Stimulated activated CD8-positive, alpha-beta memory T cell treated with anti-CD3 and anti-CD28 coated beads, Interleukin-7, amount 100 ng/mL, for 48 hours (primary cell): ENCODE measurements around the gene CD55.

Source experiments
- DNase-seq, 2 donors: peaks; one replicate each; pipeline ENCODE4 v3.0.0-alpha.2; 2020; ENCODE audit warnings: low read depth in 1 of 2; ENCODE audit errors: extremely low read depth in 1 of 2

The CD55 gene

DNA sequence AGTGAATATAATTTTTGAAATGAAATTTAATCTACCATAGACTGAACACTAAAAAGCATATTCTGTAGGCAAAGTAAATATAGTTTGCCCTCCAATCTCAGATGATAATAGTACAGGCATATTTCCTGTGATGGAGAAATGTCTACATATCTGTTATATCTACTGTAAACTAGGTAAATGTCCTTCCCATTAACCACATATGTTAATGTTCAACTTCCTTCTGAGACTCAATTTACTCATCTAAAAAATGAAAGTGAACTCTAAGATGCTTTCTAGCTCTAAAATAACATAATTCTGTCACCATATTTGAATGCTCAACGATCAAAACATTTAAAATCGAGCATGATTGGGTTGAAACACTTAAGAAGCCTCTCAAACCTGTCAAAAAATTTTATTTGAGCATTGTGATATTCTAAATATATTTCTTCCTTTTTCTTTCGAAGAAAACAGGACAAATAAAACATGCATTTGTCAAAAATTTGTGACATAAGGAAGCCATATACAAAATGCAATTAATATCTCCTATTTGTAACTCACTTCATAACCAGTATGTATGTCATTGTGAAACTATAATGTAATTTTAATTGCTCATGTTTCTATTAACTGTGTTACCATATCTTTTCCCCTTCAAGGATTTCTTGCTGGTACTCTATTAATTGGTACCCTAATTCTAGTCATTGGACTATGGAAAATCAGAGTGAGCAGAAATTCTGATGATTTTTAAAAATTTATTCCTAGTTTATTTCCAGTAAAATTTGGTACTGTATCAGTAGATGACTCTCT lies 34.2 kb downstream of the CD55 start:
- DNase-seq, result no peak

DNA sequence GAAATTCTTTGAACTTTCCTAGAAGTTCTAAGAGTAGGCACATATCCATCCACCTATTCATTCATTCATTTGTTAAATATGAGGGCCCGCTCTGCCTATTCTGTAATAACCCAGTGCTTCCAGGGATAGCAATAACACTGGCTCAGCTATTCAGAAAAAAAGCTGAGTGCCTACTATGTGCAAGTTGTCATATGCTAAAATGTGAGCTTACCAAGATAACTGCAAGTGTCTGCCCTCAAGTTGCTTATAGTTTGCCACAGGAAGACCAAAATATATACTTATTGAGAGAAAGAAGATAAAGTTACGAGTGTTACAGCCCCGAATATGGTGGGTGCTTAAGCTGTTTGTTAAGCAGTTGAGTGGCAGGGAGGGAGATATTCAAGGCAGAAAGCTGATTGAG lies 39.6 kb downstream of the CD55 start:
- no peak for DNase-seq

DNA sequence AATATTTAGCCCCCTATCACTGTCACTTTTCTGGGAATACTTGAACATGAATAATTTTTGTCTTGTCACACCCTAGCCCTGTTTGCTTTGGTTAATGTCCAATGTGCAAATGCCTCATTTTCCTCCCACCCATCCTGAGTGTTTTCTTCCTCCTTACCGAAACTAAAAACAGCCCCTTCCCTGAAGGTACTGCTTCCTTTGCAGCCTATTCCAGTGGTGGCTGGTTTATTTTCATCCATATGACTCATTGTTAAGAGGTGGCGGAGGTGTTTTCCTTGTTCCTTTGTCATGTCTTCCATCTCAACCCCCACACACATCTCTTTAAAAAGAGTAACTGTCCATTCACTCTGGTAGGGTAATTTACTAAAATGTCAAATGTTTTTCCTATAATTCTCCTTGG lies 40.4 kb downstream of the CD55 start:
- DNase-seq, result no peak

DNA sequence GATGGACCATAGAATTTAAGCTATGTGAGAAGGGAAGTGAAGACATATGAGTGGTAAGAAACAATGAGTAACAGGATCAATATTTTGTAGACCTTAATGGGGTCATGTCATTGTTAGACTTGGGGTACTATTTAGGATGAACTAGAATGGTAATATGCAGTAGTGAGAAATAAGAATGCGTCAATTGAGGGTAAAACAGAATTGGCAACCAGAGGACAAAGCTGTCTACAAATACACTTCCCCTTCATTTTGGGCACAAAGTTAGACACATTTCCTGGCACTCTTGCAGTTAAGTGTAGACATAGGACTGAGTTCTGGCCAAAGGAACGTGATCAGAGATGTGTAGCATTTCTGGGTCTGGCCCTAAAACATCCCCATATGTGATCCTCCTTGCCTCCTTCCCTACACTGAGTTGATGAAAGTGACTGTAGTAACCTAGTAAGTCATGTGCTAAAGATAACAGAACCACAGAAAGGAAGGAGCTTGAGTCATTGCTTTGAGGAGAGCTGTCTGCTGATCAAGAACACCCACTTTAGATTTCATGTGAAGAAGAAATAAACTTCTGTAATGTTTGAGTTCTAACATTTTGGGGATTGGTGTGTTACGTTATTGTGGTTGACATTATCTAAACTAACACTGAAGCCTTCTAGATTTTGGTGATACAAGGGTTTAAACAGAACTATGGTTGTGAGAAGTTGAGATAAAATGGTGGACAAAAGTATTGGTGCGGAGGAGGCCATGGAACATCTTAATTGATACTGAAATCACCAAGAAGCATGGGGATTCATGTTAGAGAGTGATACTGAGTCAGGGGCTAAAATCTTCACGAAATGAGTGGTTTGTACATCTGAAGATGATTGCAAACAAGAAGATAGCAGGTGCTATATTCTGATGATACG lies 41.7 kb downstream of the CD55 start:
- DNase-seq, result no peak

DNA sequence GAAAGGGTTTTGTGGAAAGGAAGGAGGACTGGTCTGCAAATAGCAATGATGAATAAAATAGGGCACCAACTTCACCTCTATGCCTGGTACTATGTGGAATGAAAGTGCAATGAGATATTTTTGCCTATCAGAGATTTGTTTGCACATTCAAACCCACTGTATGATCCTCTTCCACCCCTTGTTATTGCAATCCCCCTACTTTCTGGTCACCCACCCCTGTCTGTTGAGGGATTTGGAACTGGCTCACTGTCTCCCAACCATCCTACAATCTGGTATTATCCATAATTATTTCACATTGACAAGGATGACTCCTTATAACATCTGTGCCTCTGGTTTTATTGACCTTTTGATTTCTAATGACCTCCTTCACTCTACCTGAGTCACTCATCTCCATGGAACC lies 42.4 kb downstream of the CD55 start:
- no peak for DNase-seq

DNA sequence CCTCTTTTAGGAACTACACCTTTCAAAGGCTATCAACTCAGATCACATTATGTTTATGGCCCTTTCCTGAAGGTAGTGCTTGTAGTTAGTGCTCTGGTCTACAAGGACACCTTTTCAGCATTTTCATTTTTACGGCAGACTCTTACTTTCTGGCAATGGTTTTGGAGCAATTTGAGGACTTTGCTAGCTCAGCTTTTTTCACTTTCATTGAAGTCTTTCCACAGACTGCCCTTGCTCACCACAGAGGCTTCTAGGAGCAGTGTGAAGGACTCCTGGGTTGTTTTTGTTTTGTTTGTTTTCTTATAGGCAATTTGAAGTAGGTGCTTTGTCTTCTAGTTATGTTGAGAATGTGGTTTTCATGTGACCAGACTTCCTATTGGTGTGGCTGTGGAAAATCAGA lies 43.1 kb downstream of the CD55 start:
- no peak for DNase-seq

DNA sequence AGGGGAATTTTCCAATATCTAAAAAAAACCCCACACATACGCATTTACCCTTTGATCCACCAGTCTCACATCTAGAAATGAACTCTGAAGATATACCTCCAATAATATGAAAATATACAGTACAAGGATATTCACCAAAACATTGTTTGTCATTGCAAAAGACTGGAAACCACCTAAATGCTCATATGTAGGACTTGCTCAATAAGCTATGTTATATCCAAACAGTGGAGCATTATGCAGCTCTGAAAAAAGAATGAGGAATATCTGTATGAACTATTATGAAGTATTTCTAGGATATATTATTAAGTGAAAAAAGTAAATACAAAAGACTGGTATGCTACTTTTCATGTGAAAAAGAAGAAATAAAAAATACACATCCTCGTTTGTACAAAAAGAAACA lies 43.6 kb downstream of the CD55 start:
- no peak for DNase-seq

DNA sequence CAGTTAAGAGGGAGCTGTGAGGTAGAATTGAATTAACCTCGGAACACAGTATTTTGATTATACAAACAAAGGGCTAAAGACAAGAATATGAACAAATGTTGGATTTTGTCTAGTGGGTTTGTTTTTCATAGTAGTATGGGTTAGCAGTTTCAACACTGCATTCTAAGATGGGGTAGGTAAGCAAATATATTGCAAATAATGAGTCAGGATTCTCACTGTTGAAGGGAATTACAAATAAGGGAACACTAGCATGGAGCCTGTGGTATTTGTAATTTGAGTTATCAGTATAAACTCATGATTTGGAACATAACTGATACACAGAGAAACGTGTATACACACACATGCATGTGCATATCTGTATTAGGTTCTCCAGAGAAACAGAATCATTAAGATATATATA lies 44.5 kb downstream of the CD55 start:
- no peak for DNase-seq

DNA sequence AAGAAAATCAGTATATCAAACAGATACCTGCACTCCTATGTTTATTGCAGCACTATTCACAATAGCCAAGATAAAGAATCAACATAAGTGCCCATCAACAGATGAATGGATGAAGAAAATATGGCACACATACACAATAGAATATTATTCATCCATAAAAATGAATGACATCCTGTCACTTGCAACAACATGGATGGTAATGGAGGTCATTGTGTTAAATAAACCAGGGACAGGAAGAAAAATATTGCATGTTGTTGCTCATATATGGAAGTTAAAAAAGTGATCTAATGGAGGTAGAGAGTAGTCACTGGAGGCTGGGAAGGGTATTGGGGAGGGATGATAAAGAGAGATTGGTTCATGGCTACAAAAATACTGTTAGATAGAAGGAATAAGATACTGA lies 67.2 kb downstream of the CD55 start:
- no peak for DNase-seq

DNA sequence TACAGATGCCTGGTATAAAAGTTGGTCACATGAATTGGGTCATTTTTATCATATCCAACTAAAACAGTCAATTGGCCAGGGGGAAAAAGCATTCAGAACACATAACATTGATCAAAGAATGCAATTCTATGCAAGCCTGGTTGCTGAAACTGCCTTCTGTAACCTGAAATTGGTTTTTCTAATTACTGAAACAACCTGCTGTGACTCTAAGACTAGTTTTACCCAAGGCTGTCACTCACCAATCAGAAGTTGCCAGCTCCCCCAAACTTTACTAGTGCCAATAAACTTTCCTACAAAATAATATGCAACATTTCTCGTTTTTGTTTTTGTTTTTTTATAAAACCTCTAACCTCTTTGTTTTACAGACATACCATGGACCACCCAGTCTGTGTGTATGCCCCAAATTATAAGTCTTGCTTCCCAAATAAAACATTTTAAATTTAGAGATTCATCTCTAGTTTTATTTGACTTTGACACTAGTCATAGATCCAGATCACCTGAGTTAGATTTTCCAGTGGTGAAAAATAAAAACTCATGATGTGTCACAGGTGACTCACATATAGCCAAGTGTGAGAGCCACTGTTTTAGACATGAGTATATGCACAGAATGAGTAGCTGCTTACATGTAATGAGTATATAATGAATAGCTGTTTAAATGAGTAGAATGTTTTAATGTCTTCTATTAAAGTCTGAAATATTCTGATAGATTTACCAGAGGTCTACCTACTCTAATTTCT lies 68.4 kb downstream of the CD55 start:
- no peak for DNase-seq

DNA sequence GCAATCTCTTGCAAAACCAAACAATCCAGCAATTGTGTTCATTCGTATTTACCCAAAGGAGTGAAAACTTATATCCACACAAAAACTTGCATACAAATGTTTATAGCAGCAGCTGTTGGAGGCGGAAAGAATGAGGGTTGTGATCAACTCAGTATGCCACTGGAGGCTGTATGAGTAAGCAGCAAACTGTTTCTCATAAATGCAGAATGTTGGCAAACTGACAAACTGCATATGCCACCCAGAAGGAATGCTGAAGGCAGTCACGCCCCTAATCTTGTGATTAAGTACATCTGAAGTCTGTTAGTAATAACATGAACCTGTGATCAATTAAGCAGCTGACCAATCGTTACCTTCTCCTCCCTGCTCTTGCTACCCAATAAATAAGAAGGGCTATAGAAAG lies 72.1 kb downstream of the CD55 start:
- DNase-seq, result no peak

DNA sequence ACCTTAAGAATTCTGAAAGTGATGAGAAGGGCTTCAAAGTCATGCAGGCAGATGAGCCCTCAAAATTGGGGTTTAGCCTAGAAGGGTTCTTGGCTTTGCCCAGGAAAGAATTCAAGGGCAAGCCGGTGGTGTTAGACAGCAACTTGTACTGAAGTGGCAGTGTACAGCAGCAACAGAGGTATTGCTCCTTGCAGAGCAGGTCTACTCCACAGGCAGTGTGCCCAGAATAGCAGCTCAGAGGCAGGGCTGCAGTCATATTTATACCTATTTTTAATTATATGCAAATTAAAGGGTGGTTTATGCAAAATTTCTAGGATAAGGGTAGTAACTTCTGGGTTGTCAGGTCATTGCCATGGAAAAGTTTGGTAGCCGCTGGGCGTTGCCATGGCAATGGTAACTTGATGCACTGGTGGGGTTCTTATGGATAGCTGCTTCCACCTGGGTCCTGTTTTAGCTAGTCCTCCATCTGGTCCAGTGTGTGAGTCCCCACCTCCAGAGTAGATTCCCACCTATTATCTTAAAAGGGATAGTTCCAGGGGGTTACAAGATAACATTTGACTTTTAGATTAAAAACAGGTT lies 74.8 kb downstream of the CD55 start:
- no peak for DNase-seq

DNA sequence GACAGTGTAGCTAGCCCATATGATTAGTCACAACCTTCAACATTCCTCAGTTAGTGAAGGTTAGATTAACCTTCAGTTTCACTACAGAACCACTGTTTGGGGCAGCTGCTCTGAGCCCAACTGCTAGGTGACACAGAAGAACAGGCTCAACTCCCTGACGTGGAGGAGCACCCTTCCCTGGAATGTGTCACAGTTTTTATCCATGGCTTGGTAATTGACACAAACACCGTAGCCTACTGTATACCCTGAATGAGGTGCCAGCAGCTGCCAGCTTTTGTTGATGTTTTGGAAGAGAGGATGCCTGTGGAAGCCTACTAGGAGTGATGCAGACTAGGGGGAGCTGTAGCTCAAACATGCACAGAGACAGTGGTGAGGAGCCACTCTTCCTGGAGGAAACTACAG lies 76.0 kb downstream of the CD55 start:
- DNase-seq, result no peak

DNA sequence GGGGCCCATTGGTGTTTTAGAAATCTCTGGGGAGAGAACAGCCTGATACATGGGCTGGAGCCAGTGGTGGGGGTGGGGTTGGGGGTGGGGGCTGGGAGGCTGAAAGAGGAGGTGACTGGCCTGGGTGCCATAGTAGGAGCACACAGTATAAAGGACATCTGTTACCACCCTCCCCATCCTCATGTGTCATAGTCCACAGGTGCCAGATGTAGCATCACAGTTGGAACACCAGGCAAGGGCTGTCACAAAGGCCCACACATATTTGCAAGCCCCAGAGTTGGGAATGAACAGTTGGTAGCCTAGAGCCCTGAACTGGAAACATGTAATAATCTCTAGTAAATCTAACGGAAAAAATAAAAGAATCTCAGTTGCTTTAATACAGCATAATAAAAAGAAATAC lies 77.5 kb downstream of the CD55 start:
- DNase-seq, result no peak

DNA sequence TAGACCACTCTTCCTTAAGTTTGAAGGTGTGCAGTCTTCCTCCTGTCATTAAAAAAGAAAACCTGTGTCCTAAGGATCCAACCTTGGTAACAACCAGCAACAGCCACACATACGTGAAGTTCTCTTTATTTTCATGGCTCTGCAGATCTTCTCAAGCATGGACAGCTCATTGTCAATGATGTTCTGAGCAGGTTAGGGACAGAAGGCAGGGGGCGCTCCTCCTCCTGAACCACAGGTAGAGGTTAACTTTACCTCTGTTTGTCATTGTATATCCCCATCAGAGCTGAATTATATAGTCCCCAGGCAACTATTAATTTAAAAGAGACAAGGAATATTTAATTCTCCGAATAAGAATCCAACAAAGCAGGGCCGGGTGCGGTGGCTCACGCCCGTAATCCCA lies 80.1 kb downstream of the CD55 start:
- DNase-seq, result no peak

DNA sequence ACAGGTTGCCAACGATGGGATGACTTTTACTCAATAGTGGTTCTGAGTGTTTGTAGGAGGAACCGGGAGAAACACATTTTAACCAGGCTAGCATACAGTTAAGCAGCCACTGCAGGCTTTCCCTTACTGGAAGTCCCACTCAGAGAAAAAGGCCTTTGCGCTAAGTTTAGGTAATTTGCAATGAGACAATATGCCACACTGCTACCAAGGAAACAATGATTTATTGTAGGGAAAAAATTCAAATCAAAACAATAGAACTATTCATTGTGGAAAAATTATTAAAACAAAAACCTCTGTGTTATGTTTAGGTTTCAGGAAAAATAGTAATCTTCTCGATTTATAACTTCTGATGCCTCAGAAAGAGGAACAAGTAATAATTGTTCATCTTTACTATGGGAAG lies 81.3 kb downstream of the CD55 start:
- DNase-seq, result no peak

DNA sequence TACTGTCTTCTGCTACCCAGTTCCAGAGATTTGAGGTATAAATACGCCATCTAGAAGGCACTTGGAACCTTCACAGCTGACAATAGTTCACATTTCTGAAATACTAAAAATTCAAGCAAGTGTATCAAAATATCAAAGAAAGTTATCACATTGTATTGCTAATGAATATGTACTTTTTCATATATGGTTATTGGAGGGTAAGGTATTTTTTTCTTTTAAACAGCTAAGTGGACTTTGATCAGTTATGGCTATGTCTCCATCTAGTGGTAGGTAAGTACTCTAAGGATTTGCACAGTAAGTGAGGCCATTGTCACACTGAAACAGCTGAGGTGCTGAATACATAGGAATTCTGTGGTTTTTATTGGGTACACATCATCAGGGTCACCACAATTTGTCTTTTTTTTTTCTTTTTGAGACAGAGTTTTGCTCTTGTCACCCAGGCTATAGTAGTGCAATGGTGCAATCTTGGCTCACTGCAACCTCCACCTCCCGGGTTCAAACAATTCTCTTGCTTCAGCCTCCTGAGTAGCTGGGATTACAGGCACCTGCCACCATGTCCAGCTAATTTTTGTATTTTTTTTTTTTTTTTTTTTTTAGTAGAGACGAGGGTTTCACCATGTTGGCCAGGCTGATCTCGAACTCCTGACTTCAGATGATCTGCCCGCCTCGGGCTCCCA lies 83.5 kb downstream of the CD55 start:
- no peak for DNase-seq

DNA sequence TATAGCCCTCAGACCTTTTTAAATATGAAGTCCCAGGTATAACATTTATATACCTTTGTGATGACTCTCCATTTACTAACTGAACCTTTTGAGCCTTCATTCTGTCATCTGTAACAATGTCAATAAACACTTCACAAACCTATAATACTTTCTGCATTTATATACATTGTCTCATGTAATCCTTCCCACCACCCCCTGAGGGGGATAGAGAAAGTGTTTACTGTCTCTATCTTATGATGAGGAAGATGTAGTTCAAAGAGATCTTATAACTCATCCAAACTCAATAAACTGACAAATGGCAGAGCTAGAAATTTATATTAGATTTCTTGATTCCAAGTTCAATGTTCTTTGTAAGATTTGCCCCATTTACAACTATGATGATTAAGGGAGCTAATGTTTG lies 84.3 kb downstream of the CD55 start:
- DNase-seq, result no peak

DNA sequence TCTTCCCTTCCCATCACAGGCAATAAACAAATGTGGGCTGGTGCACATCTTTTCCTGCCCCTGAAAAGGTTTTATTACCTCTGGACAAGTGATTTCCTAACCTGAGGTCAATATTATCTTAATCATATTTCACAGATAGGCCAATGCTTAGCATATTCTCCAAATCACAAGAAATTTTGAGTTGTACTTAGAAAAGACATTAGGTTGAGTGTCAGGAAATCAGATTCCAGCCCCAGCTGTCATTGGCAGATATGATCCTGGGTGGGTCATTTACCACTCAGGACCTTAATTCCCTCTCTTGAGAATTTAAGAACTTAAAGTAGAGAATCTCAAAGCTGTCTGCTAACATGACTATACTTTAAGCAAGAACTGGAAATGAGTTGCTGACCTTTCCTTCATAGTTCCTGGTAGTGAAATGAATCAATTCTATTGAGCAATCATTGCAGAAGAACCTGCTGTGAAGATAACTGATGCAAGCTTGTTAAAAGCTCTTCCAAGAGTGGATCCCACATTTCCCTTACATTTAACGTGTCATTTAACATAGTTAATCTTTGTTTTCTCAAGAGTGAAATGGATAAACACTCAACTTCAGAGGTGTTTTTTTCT lies 86.3 kb downstream of the CD55 start:
- DNase-seq, result no peak
